Osteocyte (in vitro differentiated cells): ENCODE data around the gene PRKAG3. TPM values are rescaled to one million over a fixed set of nuclear protein-coding genes. Genes with fewer than 3 reads are reported as not detected.

Source experiments
- DNase-seq: peaks from one replicate; pipeline ENCODE4 v3.0.0; 2021; ENCODE audit warnings: mixed read lengths; ENCODE audit not compliant: unreplicated experiment; ENCODE audit errors: extremely low spot score
- H3K27ac Mint-ChIP-seq: one replicate; pipeline ENCODE4 v1.8.0; 2021; ENCODE audit warnings: mild to moderate bottlenecking, mixed read lengths; ENCODE audit not compliant: unreplicated experiment
- H3K27me3 Mint-ChIP-seq: one replicate; pipeline ENCODE4 v1.8.0; 2021; ENCODE audit warnings: mixed read lengths; ENCODE audit not compliant: unreplicated experiment
- H3K36me3 Mint-ChIP-seq: one replicate; pipeline ENCODE4 v1.8.0; 2021; ENCODE audit warnings: mixed read lengths; ENCODE audit not compliant: unreplicated experiment
- H3K4me1 Mint-ChIP-seq: one replicate; pipeline ENCODE4 v1.8.0; 2021; ENCODE audit warnings: mixed read lengths; ENCODE audit not compliant: unreplicated experiment
- H3K4me3 Mint-ChIP-seq: one replicate; pipeline ENCODE4 v1.8.0; 2021; ENCODE audit warnings: mild to moderate bottlenecking, moderate library complexity, mixed read lengths; ENCODE audit not compliant: unreplicated experiment
- H3K9me3 Mint-ChIP-seq: one replicate; pipeline ENCODE4 v1.8.0; 2021; ENCODE audit warnings: mixed read lengths; ENCODE audit not compliant: unreplicated experiment
- CTCF ChIP-seq: fragments of 200-600 bp; sonication (generic); IDR thresholded peaks from 2 replicates; pipeline ENCODE4 v1.5.0; 2021; ENCODE audit warnings: antibody characterized with exemption, mild to moderate bottlenecking, moderate library complexity
- total RNA-seq: library from RNA; stranded (reverse); gene quantifications from 2 replicates; pipeline ENCODE4 v1.2.1, GENCODE V29; 2021

PRKAG3 gene
- total RNA-seq, 1 donor from 2014 or later, result not detected

- Mint-ChIP-seq H3K27ac (no peak overlapping the region), H3K36me3 (no peaks in the 10 kb centered on the region), H3K4me1 (peaks cover 22% of the 10 kb centered on the region), H3K4me3 (no peak overlapping the region), H3K27me3 (peaks cover 74% of the 10 kb centered on the region), H3K9me3 (no peaks in the 10 kb centered on the region)
- no peak for TF ChIP-seq CTCF
- no peak for DNase-seq
These were observed 31.5 kb upstream of the PRKAG3 start for GRCh38 chr2:218863021-218863520.

GRCh38 chr2:218861645-218862318, 30.2 kb upstream of the PRKAG3 start:
- H3K27ac Mint-ChIP-seq, result no peak overlapping the region
- no peak for TF ChIP-seq CTCF
- H3K36me3 Mint-ChIP-seq, result no peaks in the 10 kb centered on the region
- H3K27me3 Mint-ChIP-seq, result peaks cover 62% of the 10 kb centered on the region
- peak overlapping the region; percentile 26 for H3K4me3 Mint-ChIP-seq
- H3K9me3 Mint-ChIP-seq, result no peaks in the 10 kb centered on the region
- no peak for DNase-seq
- H3K4me1 Mint-ChIP-seq, result peaks cover 32% of the 10 kb centered on the region

- Mint-ChIP-seq H3K27ac (no peak overlapping the region), H3K36me3 (no peaks in the 10 kb centered on the region), H3K9me3 (no peaks in the 10 kb centered on the region), H3K27me3 (peaks cover 57% of the 10 kb centered on the region), H3K4me1 (peaks cover 37% of the 10 kb centered on the region), H3K4me3 (no peak overlapping the region)
- no peak for DNase-seq
- no peak for TF ChIP-seq CTCF
These were observed 29.4 kb upstream of the PRKAG3 start for GRCh38 chr2:218860950-218861381.

- Mint-ChIP-seq H3K4me1 (peaks cover 39% of the 10 kb centered on the region), H3K27ac (no peak overlapping the region), H3K27me3 (peaks cover 62% of the 10 kb centered on the region), H3K9me3 (no peaks in the 10 kb centered on the region), H3K36me3 (no peaks in the 10 kb centered on the region), H3K4me3 (peak overlapping the region; percentile 70)
- TF ChIP-seq CTCF, result no peak
- DNase-seq, result no peak
These were observed 28.6 kb upstream of the PRKAG3 start for GRCh38 chr2:218859988-218860831.

- TF ChIP-seq CTCF, result no peak
- peaks cover 39% of the 10 kb centered on the region for H3K4me1 Mint-ChIP-seq
- no peak within 1 kb of the TSS for H3K27ac Mint-ChIP-seq
- H3K4me3 Mint-ChIP-seq, result peak within 1 kb of the TSS; percentile 70
- H3K9me3 Mint-ChIP-seq, result no peaks in the 10 kb centered on the region
- no peaks in the 10 kb centered on the region for H3K36me3 Mint-ChIP-seq
- peaks cover 64% of the 10 kb centered on the region for H3K27me3 Mint-ChIP-seq
- DNase-seq, result no peak
These were observed 28.0 kb upstream of the PRKAG3 start, which contains the start of gene WNT6 for GRCh38 chr2:218859556-218859987. TSS of gene WNT6 (plus strand) at chr2:218859805. CDS start at chr2:218860038, 233 bp downstream.
